ENCODE results near the gene SCAMP2.

DNA sequence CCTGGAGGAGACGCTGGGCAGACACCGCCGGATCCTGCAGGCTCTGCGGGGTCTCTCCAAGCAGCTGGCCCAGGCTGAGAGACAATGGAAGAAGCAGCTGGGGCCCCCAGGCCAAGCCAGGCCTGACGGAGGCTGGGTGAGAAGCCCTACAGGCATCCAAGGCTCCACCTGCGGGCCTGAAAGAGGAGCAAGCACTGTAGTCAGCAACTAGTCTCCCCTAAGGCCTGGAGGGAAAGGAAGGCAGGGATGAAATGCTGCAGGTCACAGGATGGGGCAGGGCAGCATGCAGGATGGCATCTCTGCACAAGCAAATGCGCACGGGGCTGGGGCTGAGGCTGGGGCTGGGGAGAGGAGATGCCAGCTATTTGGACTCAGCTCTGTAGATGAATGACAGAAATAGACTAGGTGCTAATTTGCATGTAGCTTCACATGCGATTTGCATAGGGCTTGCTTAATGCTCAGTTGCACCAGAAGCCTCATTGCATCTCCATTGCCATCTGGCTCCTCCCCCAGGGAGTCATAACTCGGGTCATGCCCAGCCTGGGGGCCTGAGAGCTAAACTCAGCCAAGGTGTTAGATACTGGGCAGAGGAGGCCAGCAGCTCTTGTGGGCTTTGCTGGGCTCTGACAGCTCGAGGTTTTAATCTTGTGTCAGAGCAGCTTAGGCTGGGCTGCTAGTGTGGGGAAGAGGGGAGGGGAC lies 51.9 kb downstream of the SCAMP2 start:
- TF ChIP-seq CTCF (IDR thresholded peaks at IDR 0.05 in 8 of 11, conservative IDR thresholded peaks at IDR 0.05 in 3 of 11): no peak
- TF ChIP-seq POLR2A (IDR thresholded peaks at IDR 0.05): no peak
- no peak for TF ChIP-seq POLR2AphosphoS5 (IDR thresholded peaks at IDR 0.05)
